Urinary bladder (tissue), 4 donors: ENCODE measurements around the gene KIF26B. TPM values are rescaled to one million over a fixed set of nuclear protein-coding genes. Genes with fewer than 3 reads are reported as not detected.

Experiments
- DNase-seq: peaks from one replicate; pipeline ENCODE4 v3.0.0-alpha.2; 2015; ENCODE audit errors: extremely low spot score
- H3K27ac ChIP-seq: one replicate; pipeline ENCODE4 v1.5.1; 2013; ENCODE audit warnings: low read depth, mild to moderate bottlenecking, moderate library complexity
- H3K36me3 ChIP-seq: one replicate; pipeline ENCODE4 v1.6.1; 2013; ENCODE audit warnings: mild to moderate bottlenecking, moderate library complexity; ENCODE audit not compliant: insufficient read depth
- H3K4me1 ChIP-seq: one replicate; pipeline ENCODE4 v1.6.1; 2013; ENCODE audit warnings: mild to moderate bottlenecking, moderate library complexity; ENCODE audit not compliant: insufficient read depth
- H3K4me3 ChIP-seq: one replicate; pipeline ENCODE4 v1.5.1; 2013; ENCODE audit warnings: low read depth, low read length
- WGBS: extraction: QIAGEN DNeasy Blood & Tissue Kit; methylation state at CpG from one replicate; pipeline ENCODE4 v1.1.7; 2013; 5-methylcytosine and 5-hydroxymethylcytosine counted together
- polyA plus RNA-seq: library from polyadenylated mRNA; stranded (reverse); fragments of 200-250 nt; gene quantifications from one replicate; pipeline ENCODE4 v1.2.3, GENCODE V29; 2013
- total RNA-seq: library from RNA; depleted of rRNA; stranded (reverse); fragments of >200 nt; gene quantifications from one replicate; pipeline ENCODE4 v1.2.3, GENCODE V29; 2014
- donor health status: healthy with polysubstance abuse.
- donor health status: healthy.

The KIF26B gene
- total and polyA plus RNA-seq, 2 donors, result 0.62 to 12.2 TPM

- no peak overlapping the region for H3K27ac ChIP-seq
- no peak for DNase-seq
- H3K36me3 ChIP-seq, result no peaks in the 10 kb centered on the region
- no peak overlapping the region for H3K4me3 ChIP-seq
- no peaks in the 10 kb centered on the region for H3K4me1 ChIP-seq
- WGBS, result 83% methylated on average over 7 of the region's 7 CpGs
These were observed 14.1 kb downstream of the KIF26B start for GRCh38 chr1:245168906-245169305.

- Histone ChIP-seq H3K27ac (no peak overlapping the region), H3K4me3 (no peak overlapping the region), H3K4me1 (no peaks in the 10 kb centered on the region), H3K36me3 (no peaks in the 10 kb centered on the region)
- 59% methylated on average over 7 of the region's 7 CpGs for WGBS
- DNase-seq, result no peak
These were observed 14.6 kb downstream of the KIF26B start for GRCh38 chr1:245169376-245169775.

GRCh38 chr1:245172026-245172425, 17.2 kb downstream of the KIF26B start:
- DNase-seq, result no peak
- H3K4me1 ChIP-seq, result no peaks in the 10 kb centered on the region
- no peak overlapping the region for H3K4me3 ChIP-seq
- WGBS, result 60% methylated on average over 7 of the region's 7 CpGs
- no peaks in the 10 kb centered on the region for H3K36me3 ChIP-seq
- H3K27ac ChIP-seq, result no peak overlapping the region

GRCh38 chr1:245172829-245173228, 18.0 kb downstream of the KIF26B start:
- Histone ChIP-seq H3K4me3 (no peak overlapping the region), H3K27ac (no peak overlapping the region), H3K36me3 (no peaks in the 10 kb centered on the region), H3K4me1 (no peaks in the 10 kb centered on the region)
- WGBS, result 98% methylated on average over 2 of the region's 2 CpGs
- no peak for DNase-seq

- Histone ChIP-seq H3K4me1 (no peaks in the 10 kb centered on the region), H3K4me3 (no peak overlapping the region), H3K27ac (no peak overlapping the region), H3K36me3 (no peaks in the 10 kb centered on the region)
- no peak for DNase-seq
- 46% methylated on average over 21 of the region's 21 CpGs for WGBS
These were observed 18.8 kb downstream of the KIF26B start for GRCh38 chr1:245173446-245174211.

GRCh38 chr1:245177071-245177900, 22.5 kb downstream of the KIF26B start:
- no peaks in the 10 kb centered on the region for H3K36me3 ChIP-seq
- no peak overlapping the region for H3K27ac ChIP-seq
- no peak overlapping the region for H3K4me3 ChIP-seq
- H3K4me1 ChIP-seq, result no peaks in the 10 kb centered on the region
- WGBS, result 90% methylated on average over 10 of the region's 10 CpGs
- no peak for DNase-seq

GRCh38 chr1:245179706-245180105, 24.9 kb downstream of the KIF26B start:
- WGBS, result 73% methylated on average over 9 of the region's 9 CpGs
- Histone ChIP-seq H3K36me3 (no peaks in the 10 kb centered on the region), H3K27ac (no peak overlapping the region), H3K4me3 (no peak overlapping the region), H3K4me1 (no peaks in the 10 kb centered on the region)
- no peak for DNase-seq

GRCh38 chr1:245180496-245181157, 25.8 kb downstream of the KIF26B start:
- no peak for DNase-seq
- WGBS, result 58% methylated on average over 6 of the region's 6 CpGs
- H3K36me3 ChIP-seq, result no peaks in the 10 kb centered on the region
- H3K4me3 ChIP-seq, result no peak overlapping the region
- no peaks in the 10 kb centered on the region for H3K4me1 ChIP-seq
- H3K27ac ChIP-seq, result no peak overlapping the region

GRCh38 chr1:245181158-245181517, 26.4 kb downstream of the KIF26B start:
- H3K4me1 ChIP-seq, result no peaks in the 10 kb centered on the region
- no peaks in the 10 kb centered on the region for H3K36me3 ChIP-seq
- no peak overlapping the region for H3K4me3 ChIP-seq
- WGBS, result 73% methylated on average over 7 of the region's 7 CpGs
- no peak overlapping the region for H3K27ac ChIP-seq
- no peak for DNase-seq

GRCh38 chr1:245182028-245182427, 27.2 kb downstream of the KIF26B start:
- Histone ChIP-seq H3K4me1 (no peaks in the 10 kb centered on the region), H3K36me3 (no peaks in the 10 kb centered on the region)
- 88% methylated on average over 2 of the region's 2 CpGs for WGBS

GRCh38 chr1:245183429-245183828, 28.6 kb downstream of the KIF26B start:
- no peak for DNase-seq

More at GRCh38 chr1:245182028-245182427, 27.2 kb downstream of the KIF26B start:
- Histone ChIP-seq H3K4me3 (no peak overlapping the region), H3K27ac (no peak overlapping the region)
- DNase-seq, result no peak

GRCh38 chr1:245184779-245185178, 30.0 kb downstream of the KIF26B start:
- Histone ChIP-seq H3K36me3 (no peaks in the 10 kb centered on the region), H3K4me3 (no peak overlapping the region), H3K27ac (no peak overlapping the region), H3K4me1 (no peaks in the 10 kb centered on the region)
- WGBS, result 68% methylated on average over 4 of the region's 4 CpGs
- DNase-seq, result no peak

More at GRCh38 chr1:245183429-245183828, 28.6 kb downstream of the KIF26B start:
- Histone ChIP-seq H3K4me3 (no peak overlapping the region), H3K36me3 (no peaks in the 10 kb centered on the region), H3K27ac (no peak overlapping the region), H3K4me1 (no peaks in the 10 kb centered on the region)
- WGBS, result 67% methylated on average over 3 of the region's 3 CpGs

- Histone ChIP-seq H3K36me3 (no peaks in the 10 kb centered on the region), H3K4me3 (no peak overlapping the region), H3K27ac (no peak overlapping the region), H3K4me1 (no peaks in the 10 kb centered on the region)
- DNase-seq, result no peak
- 57% methylated on average over 4 of the region's 4 CpGs for WGBS
These were observed 33.6 kb downstream of the KIF26B start for GRCh38 chr1:245188403-245188802.
